ENCODE data around the gene TTC39B.

The TTC39B gene

GRCh38 chr9:15300218-15300617 is 6.8 kb downstream of the TTC39B start:
- DNase-seq, result no peak

GRCh38 chr9:15299374-15299939 is 7.6 kb downstream of the TTC39B start:
- DNase-seq, result peak; percentile 71

- DNase-seq, result no peak
Measured at GRCh38 chr9:15298362-15298761, 8.7 kb downstream of the TTC39B start.

GRCh38 chr9:15295761-15296405 is 11.1 kb downstream of the TTC39B start:
- DNase-seq, result no peak

GRCh38 chr9:15294604-15295003 is 12.4 kb downstream of the TTC39B start:
- DNase-seq, result no peak

GRCh38 chr9:15293804-15294316 is 13.2 kb downstream of the TTC39B start:
- DNase-seq, result no peak

- DNase-seq, result no peak
Measured at GRCh38 chr9:15293084-15293483, 13.9 kb downstream of the TTC39B start.

GRCh38 chr9:15289603-15290002 is 17.4 kb downstream of the TTC39B start:
- DNase-seq, result no peak

- DNase-seq, result no peak
Measured at GRCh38 chr9:15287309-15287708, 19.7 kb downstream of the TTC39B start.

GRCh38 chr9:15286161-15286821 is 20.7 kb downstream of the TTC39B start:
- no peak for DNase-seq

- DNase-seq, result no peak
Measured at GRCh38 chr9:15282567-15283285, 24.3 kb downstream of the TTC39B start.

- DNase-seq, result no peak
Measured at GRCh38 chr9:15280647-15281046, 26.4 kb downstream of the TTC39B start.

GRCh38 chr9:15278839-15279238 is 28.2 kb downstream of the TTC39B start:
- DNase-seq, result no peak

GRCh38 chr9:15278091-15278687 is 28.8 kb downstream of the TTC39B start:
- no peak for DNase-seq

- no peak for DNase-seq
Measured at GRCh38 chr9:15277400-15278090, 29.5 kb downstream of the TTC39B start.

GRCh38 chr9:15276328-15276938 is 30.6 kb downstream of the TTC39B start:
- no peak for DNase-seq

GRCh38 chr9:15274425-15274824 is 32.6 kb downstream of the TTC39B start:
- DNase-seq, result no peak

GRCh38 chr9:15272377-15272928 is 34.6 kb downstream of the TTC39B start:
- no peak for DNase-seq

- peak; percentile 41 for DNase-seq
Measured at GRCh38 chr9:15271403-15271802, 35.6 kb downstream of the TTC39B start.

GRCh38 chr9:15268782-15269181 is 38.2 kb downstream of the TTC39B start:
- no peak for DNase-seq

- no peak for DNase-seq
Measured at GRCh38 chr9:15268317-15268716, 38.7 kb downstream of the TTC39B start.

- DNase-seq, result no peak
Measured at GRCh38 chr9:15264918-15265317, 42.1 kb downstream of the TTC39B start.
